Stimulated activated CD4-positive, alpha-beta T cell treated with anti-CD3 and anti-CD28 coated beads, Interleukin-2, amount 100 ng/mL, for 48 hours (primary cell): ENCODE results near the gene PPP1R12B.
"Not testable (repeated sequence)": the region's sequence is repeated elsewhere in the genome, so short reads cannot be mapped to it uniquely, and the experiment has no call there.

Source experiments
- DNase-seq, 2 donors: peaks; one replicate each; pipeline ENCODE4 v3.0.0-alpha.2; 2020

Gene PPP1R12B

DNA sequence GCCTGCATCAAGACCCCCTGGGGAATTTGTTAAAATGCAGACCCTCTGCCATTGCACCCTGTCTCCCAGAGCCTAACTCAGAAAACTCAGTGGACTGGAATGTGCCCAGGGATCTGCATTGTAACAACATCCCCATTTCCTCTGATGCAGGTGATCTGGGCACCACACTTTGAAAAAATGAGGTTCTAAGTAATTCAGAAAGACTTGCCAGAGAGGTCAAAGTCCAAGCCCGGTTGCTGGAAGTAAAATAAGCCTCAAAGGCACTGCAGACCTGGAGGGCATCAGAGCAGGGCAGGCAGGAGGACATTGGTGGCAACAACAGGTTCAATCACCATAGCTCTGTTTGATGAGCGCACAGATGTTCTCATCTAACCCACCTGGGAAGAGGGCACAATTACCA lies 271.0 kb downstream of the PPP1R12B start:
- DNase-seq, result no peak

DNA sequence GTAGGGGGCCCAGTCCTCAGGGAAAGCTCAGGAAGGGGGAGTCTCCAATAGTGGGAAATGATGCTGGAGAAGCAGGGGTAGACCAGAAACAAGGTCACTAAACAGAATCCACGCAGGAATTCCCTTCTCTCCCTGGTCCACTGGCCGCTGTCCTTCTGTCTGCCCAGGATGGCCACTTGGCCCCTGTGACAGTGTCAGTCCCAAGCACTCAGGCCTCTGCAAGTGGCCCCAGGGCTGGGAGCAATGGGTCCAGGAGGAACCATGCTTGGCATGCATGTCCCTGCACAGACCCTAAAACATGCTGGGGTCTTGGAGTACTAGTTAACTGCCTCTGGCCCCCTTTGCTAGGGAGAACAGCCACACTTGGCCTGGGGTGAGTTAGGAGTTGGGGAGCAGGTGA lies 271.5 kb downstream of the PPP1R12B start:
- DNase-seq, result not testable (repeated sequence)

DNA sequence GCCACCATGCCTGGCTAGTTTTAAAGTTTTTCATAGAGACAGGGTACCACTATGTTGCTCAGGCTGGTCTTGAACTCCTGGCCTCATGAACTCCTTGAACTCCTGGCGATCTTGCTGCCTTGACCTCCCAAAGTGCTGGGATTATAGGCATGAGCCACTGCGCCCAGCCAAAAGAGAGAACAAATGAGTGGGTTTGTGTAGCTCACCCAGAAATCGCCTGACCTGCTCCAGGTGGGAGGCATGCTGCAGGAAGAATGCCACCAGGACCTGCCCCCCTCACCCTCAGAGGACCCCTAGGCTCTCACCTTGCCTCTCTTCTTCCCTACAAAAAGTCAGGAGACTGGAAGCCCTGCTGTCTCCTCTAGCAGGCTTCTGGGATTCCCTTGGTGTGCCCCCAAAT lies 272.9 kb downstream of the PPP1R12B start:
- no peak for DNase-seq

DNA sequence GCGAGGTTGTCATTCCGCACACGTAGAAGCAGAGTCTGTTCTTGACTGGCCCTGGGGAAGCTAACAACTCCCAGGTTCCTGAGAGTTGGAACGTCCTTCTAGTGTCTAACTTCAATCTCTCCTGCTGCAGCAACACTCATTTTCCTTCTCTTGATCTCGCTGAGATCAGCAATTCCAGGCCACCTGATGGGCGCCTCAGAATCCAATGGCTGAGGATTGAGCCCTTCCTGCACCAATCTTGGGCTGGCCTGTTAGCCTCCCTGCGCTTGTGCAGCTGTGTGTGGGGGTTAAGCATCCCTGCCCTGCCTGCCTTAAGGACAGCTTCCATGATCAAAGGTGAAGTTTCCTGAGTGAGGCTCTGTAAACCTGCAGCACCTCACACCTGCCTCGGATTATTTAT lies 273.9 kb downstream of the PPP1R12B start:
- no peak for DNase-seq

DNA sequence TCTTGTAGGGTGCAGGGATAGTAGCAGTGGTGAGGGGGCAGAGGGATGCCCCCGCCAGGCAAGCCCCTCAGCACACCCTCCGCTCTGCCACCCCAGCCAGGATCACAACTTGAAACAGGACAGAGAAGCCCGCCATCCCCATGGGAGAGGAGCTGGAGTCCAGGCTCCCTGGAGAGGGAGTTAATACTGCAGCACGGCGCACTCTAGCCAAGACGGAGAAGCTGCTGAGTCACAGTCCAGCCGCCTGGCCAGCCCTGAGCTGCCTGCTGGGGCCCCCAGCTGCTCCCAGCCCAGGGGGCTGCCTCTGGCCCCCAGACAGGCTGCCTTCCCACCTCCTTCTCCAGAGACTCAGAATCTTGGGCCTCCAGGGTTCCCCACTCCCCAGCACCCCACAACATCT lies 274.6 kb downstream of the PPP1R12B start:
- no peak for DNase-seq

DNA sequence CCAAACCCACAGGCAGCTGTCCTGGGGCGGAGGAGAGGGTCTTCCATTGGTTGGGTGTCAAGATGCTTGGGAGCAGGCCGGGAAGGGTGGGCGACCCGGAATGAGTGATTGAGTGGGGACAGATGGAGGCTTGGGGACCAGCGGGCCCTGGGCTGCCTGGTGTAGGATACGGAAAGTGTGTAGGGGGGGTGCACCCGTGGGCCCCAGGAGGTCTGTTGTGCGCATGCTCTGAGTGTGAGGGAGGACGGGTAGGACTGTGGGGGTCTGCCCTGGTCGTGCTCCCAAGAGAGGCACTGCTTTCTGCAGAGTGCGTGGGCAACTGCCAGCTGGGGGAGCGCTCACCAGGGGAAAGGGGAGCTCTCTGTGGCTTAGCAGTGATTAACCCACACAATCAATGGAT lies 275.0 kb downstream of the PPP1R12B start:
- not testable (repeated sequence) for DNase-seq

DNA sequence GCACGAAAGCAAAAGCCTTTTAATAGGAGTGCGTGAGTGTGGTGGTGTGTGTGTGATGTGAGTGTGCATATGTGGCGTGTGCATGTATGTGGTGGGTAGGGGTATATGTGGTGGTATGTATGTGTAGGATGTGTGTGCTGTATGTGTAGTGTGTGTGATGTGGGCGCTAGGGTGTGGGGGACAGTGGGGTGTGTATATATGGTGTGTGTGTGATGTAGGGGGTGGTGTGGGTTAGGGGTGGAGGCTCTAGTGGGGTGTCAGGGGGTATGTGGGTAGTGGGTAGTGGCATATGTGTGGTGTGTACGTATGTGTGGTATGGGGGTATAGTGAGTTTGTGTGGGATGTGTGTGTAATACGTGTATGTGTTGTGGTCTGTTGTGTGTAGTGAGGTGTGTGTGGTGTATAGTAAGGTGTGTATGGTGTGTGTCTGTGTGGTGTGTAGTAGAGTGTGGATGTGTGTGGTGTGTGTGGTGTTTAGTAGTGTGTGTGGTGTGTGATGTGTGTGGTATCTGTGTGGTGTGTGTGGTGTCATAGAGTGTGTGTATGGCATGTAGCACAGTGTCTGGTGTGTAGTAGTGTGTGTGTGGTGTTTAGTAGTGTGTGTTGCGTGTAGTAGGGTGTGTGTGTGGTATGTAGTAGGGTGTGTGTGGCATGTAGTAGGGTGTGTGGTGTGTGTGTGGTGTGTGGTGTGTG lies 275.7 kb downstream of the PPP1R12B start:
- no peak for DNase-seq

DNA sequence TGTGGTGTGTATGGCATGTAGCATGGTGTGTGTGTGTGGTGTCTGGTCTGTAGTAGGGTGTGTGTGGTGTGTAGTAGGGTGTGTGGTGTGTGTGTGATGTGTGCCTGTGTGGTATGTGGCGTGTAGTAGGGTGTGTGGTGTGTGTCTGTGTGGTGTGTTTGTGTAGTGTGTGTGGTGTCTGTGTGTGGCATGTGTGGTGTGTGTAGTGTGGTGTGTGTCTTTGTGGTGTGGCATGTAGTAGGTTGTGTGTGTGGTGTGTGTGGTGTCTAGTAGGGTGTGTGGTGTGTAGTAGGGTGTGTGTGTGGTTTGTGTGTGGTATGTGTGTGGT lies 276.2 kb downstream of the PPP1R12B start:
- no peak for DNase-seq

DNA sequence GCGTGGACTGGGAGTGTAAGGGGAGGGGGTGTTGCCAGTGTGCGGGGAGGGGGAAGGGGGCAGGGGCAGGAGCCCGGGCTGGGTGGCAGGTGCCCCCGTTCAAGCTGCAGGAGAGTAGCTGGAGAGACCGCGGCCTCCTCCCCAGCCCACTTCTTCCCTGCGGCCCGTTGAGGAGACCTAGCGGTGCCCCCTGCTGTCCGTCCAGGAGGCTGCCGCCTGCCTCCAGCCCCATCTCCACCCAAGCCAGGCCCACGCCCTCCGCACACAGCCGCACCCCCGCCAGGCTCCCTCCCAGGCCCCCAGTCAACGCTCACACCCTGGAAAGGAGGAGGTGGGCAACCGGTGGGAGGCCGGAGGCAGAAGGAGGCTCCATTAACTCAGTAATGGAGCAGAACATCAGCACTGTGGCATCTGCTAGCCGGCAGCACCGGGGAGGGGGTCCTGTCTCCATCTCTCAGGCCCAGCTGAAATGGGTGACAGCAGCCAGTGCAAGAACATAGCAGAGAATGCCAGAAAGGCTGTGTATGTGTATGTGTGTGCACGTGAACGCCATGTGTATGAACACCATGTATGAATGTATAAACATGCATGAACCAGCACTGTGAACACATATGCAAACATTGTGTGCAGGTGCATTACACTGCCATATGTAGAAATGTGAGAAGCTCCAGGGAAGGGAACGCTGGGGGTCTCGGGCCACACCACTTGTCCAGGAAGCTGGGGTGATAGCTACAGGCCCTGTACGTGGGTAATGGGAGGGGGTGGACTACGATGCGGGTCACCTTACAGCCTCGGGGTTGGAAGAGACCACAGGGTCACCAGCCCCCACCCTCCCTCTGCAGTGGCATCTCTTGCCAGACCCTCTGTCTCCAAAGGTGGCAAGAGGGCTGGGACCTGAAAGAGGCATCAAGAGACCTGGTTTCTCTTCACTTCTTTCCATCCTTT lies 277.2 kb downstream of the PPP1R12B start:
- DNase-seq, result peak; percentile 33 to 54

DNA sequence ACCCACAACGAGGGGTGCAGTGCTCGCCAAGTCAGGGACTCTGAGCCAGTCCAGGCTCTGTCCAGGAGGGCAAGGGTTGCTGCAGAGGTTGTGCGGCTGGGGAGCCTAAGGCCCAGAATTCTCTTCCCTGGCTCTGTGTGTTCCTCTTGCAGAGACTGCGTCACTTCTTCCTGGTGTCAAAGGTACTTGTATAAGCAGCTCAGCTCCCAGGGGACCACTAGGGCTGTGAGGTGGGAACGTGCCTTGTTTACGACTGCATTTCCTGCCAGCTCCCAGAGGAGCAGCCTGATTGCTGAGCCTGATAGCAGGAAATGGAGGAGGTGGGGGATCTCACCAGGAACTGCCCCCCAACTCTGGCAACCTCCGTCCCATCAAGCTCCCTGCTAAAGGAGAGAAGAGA lies 278.5 kb downstream of the PPP1R12B start:
- not testable (repeated sequence) for DNase-seq

DNA sequence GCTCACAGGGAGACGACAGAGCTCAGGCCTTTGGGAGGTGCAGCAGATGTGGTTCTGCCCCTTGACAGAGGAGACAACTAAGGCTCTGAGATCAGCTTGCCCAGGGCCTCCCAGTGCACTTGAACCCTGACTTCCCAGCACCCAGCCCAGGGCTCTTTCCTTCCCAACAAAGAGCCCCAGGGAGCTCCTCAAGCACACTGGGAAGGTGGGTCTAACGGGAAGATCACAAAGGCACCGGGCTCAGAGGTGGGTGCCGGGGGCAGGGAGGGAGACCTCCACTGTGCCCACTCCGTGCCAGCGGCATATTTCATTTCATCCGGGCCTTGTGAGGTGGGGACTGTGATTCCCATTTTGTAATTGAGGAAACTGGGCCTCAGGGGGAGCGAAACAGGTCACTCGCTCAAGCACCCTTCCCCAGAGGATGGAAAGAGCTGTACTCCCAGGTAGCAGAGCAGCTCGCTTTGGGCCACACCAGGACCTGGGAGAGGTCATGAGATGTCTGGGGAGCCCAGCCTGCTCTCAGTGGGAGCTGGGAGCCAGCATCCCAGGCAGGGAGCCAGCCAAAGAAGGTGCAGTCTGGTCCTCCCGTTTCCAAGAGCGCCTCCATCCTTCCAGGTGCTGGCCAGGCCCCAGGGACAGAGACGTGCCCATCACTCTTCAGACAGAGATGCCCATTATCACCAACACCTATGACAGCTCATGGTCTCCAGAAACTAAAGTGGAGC lies 279.5 kb downstream of the PPP1R12B start:
- DNase-seq, result no peak

DNA sequence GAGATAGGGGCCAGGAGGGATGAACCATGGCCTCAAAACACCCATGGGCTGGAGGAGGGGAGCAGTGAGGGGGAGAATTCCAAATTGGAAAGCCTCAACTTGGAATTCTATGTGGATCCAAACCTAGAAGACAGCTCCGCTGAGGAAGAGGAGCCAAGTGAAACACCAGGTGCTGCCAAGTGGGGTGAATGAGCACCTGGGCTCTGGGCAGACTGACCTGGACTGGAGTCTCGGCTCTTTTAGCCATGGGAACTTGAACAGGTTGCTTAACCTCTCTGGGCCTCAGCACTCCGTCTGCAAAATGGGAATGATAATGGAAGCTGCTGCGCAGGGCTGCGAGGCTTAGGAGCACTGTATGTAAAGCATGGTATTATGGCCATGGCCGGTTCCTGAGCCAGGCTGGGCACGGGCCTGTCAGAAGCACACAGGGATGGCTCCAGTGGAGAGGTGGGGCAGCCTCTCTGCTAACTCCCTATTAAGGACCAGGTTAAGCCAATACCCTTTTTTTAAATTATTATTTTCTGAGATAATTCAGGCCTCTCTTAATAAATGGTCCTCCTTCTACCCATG lies 280.2 kb downstream of the PPP1R12B start:
- DNase-seq, result no peak

DNA sequence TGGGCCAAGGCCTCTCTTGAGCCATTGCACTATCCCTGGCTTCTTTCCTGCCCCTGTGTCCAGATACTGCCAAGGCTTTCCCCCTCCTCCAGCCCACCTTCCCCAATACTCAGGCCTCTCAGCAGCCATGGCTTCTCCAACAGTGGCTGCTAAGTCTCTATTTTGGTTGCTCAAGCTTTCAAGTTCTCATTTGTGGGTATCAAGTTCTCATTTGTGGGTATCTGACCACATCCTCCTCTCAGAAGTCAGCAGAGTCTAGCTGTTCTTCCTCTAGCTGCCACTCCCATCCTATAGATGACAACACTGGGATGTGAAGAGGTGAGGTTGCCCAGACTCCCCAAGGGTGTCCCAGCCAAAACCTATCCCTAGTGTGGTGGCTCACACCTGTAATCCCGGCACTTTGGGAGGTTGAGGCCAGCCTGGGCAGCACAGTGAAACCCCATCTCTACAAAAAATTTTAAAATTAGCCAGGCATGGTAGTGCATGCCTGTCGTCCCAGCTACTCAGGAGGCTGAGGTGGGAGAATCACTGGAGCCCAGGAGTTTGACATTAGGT lies 280.8 kb downstream of the PPP1R12B start:
- not testable (repeated sequence) for DNase-seq

DNA sequence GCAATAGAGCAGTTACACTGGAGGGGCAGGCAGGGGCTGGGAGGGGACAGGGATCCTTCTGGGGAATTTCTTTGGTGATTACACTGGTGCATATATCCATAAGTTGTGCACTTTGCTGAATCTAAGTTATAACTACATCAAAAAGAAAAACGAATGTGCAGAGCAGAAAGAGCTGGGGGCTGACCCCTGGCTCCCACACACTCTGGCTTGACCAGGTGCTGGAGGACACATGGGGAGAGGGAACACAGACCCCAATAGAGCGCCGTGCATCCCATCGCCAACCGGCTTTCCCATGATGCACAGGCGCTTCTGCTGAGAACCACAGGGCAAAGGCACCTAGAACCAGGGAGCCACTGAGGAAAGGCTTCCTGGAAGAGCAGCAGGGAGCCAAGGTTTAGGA lies 281.6 kb downstream of the PPP1R12B start:
- DNase-seq, result not testable (repeated sequence)

DNA sequence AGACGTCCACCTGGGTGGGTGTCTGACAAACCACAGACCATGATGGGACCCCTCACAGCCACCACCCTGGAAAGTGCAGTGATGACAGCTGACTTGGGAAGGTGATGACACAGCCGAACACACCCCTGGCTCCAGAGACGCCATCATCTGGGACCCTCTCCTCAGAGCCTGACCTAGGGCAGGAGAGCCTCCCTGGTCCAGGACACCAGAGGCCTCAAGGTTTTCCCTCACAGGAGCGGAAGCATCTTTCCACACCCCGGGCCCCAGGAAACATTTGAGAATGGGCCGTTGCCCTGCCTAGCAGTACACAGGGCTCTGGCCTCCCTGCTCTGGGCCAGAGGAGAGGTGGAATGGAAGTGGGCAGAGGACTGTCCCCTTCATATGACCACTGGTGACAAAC lies 282.0 kb downstream of the PPP1R12B start:
- DNase-seq, result no peak

DNA sequence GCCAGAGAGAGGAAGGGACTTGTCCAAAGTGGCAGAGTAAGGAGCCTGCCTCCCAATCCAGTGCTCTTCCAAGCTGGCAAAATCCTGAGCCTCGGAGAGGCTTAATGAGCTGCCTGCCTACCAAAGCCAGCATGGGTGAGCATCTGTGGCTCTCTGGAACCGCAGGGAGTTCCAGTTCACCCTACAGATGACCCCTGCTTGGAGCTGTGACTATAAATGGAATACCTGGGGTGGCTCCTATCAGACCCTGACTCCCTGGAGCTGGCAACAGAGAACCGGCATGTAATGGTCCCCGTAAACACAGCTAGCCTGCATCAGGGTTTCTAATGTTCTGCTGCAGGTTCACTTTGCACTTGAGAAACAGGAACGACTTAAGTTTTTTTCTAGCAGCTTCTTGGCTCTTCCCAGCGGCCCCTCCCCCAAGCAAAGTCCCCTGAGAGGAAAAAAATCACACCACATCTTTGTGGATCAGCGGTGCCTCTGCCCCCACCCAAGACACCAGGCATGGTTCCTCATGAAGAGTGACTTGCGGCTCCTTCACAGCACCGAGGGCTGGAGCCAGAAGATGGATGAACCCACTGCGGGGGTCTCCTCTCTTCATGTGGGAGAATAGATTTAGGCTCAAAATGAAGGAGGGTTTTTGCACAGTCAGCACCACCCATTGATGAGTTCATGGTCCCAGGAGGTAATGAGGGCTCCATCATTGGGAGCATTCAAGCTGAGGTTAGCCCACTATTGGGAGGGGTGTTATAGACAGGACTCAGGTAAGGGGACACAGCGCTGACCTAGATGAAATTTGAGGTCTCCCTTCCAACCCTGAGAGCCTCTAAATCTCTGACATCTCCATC lies 282.8 kb downstream of the PPP1R12B start:
- no peak for DNase-seq

DNA sequence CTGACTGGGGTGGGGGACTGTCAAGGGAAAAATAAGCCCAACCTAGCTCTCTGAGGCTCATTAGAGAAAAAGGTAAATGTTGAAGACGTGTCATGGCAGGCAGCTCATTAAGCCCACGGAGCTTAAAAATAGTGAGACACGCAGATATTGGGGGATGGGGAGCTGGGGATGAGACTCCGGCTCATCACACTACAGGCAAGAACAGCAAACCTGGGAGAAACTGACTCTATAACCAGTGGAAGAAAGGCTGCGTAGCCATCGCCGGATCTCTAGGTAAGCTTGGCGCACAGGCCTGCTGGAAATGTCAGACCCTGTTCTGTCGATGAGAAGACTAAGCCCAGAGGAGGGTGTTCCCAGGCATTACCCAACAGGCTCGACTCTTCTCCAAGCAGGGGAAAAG lies 283.7 kb downstream of the PPP1R12B start:
- DNase-seq, result no peak

DNA sequence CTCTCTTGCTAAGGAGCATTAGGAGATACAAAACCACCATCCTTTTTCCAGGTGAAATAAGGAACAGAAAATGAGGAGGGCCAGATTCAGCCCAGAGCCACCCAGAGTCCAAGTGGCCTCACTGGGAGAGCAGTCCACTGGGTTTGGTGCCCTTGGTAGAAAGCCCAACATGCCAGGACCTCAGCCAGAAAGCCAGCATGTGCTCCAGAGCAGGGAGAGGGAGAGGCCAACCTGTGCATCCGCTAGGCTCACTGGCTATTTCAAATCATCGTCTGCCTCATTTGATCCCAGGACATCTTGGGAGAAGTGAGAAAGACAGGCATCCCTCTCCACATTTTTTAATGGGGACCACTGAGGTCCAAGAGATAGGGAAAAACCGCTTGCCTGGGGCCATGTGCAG lies 287.7 kb downstream of the PPP1R12B start:
- DNase-seq, result not testable (repeated sequence)

DNA sequence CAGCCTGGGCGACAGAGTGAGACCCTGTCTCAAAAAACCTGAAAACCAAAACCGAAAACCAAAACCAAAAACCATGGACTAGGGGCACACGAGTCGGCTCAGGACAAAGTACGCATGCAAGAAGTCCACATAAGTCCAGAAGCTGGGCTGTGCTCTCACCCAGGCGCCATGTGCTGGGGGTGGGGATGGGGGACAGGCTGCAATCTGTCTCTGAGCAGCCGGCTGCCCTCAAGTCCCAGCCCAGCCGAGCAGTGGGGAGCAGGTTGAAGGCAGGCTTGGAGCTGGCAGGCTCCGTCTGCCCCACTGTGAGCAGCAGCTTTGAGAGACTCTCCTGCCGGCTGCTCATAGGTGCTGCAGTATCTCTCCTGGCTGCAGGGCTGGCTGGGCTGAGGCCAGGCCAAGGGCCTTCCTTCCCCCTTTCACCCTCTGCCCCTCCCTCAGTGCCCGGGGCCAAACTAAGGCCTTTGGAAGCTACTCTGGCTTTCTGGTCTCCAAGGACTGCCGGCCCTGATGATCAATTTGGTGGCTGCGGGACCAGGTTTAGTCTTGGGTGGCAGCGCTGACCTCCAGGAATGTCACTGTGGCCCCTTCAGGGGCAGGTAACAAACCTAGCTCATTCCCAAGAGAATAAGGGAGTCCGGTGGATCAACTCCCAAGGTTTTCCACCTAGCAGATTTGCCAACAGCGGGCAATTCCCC lies 289.0 kb downstream of the PPP1R12B start:
- DNase-seq, result not testable (repeated sequence)

DNA sequence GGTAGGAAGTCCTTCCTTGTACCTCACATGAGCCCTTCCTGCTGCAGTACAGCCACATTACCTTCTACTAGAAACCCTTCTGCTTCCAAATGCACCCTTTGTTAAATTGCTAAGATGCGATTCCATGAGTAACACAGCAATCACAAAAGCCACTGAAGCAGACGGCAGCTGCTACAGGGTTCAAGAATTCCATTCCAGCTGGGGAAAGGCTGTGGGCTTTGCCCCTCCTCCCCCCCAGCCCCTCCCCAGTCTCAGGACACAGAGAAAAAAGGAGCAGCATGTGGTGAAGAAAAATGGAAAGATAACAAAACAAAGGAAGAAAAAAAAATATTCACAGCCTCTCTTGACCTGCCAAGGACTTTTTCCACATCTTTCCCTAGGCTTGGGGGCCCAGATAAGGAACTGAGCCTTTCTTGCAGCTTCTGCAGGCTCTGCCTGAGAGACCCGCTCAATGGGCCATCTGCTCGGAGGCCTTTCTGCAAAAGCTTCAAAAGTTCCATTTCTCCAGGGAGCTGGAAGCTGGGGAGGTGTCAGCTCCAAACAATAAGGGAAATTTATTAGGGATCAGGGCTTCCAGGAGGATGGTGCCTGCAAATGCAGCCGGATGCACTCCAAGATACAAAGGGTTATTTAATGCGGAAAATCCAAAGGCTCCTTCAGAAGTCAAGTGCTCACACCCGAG lies 289.7 kb downstream of the PPP1R12B start:
- no peak for DNase-seq
